Panc1 (cell line): ENCODE results near the gene DENND2D. TPM values are rescaled to one million over a fixed set of nuclear protein-coding genes. Genes with fewer than 3 reads are reported as not detected.

ENCODE experiments used
- ATAC-seq: fragments of 200-7000 bp; cut with Tn5 transposase; 2 replicates; pipeline ENCODE4 v1.9.1; 2020; ENCODE audit warnings: mild to moderate bottlenecking, moderate library complexity
- BruUV-seq: library from RNA; stranded (reverse); fragments of 400-500 nt; replicated peaks from 2 replicates; lab custom pipeline; 2021; lab: Mats Ljungman, UMichigan
- CTCF ChIA-PET: fragments of 300-600 bp; sonication (Branson Sonifier 250); formaldehyde crosslinking; loops from one replicate; lab custom pipeline; 2022; ENCODE audit warnings: antibody characterized with exemption; lab: Charles Lee
- POLR2A ChIA-PET: fragments of 300-600 bp; sonication (Branson Sonifier 250); formaldehyde crosslinking; loops from one replicate; lab custom pipeline; 2022; ENCODE audit warnings: antibody characterized with exemption; lab: Charles Lee
- DNase-seq: peaks from one replicate; pipeline ENCODE4 v3.0.0-alpha.2; 2010; ENCODE audit warnings: low read depth, low spot score
- H3K27ac ChIP-seq: 2 replicates; pipeline ENCODE4 v1.5.1; 2011; ENCODE audit warnings: mild to moderate bottlenecking, low read length, inconsistent platforms
- H3K27me3 ChIP-seq: fragments of 200-500 bp; sonication (Bioruptor generic); 2 replicates; pipeline ENCODE4 v1.6.0; 2014; ENCODE audit warnings: low read length, inconsistent platforms; ENCODE audit not compliant: control insufficient read depth, insufficient read depth
- H3K36me3 ChIP-seq: fragments of 200-500 bp; sonication (Bioruptor generic); 2 replicates; pipeline ENCODE4 v1.5.1; 2014; ENCODE audit warnings: inconsistent platforms, mild to moderate bottlenecking, low read length, moderate library complexity; ENCODE audit not compliant: control insufficient read depth, insufficient read depth
- H3K4me1 ChIP-seq: 2 replicates; pipeline ENCODE4 v1.5.1; 2011; ENCODE audit warnings: inconsistent platforms, mild to moderate bottlenecking, low read length, moderate library complexity; ENCODE audit not compliant: control insufficient read depth, insufficient read depth
- H3K4me3 ChIP-seq, 2 experiments: 2 replicates each; pipeline ENCODE4 v1.5.1; 2011 to 2012; ENCODE audit warnings: low read depth in 2 of 2, low read length in 2 of 2, mild to moderate bottlenecking in 2 of 2, inconsistent platforms in 1 of 2, moderate library complexity in 1 of 2
- H3K9me3 ChIP-seq: fragments of 200-500 bp; sonication (Bioruptor generic); 2 replicates; pipeline ENCODE4 v1.5.1; 2014; ENCODE audit warnings: low read depth, mild to moderate bottlenecking, inconsistent platforms, low read length, moderate library complexity; ENCODE audit not compliant: control insufficient read depth, insufficient read depth
- POLR2AphosphoS5 ChIP-seq: IDR thresholded peaks from 2 replicates; pipeline ENCODE4 v1.6.1; 2012; ENCODE audit warnings: mild to moderate bottlenecking, low read depth, low read length, moderate library complexity
- SIN3A ChIP-seq: IDR thresholded peaks from 2 replicates; pipeline ENCODE4 v1.6.1; 2012; ENCODE audit warnings: low read depth, mild to moderate bottlenecking, low read length, moderate library complexity, borderline replicate concordance; ENCODE audit not compliant: insufficient read depth
- TCF7L2 ChIP-seq: IDR thresholded peaks from 2 replicates; pipeline ENCODE4 v1.6.1; 2011; ENCODE audit warnings: mild to moderate bottlenecking, low read depth, low read length, inconsistent platforms
- in situ Hi-C: cut with HindIII; loops from 2 replicates; pipeline ENCODE4 v1.10.0; 2016; ENCODE audit warnings: low sequenced_read_pairs, low pct_unique_long_range_greater_than_20kb
- intact Hi-C: fragments of 100-400 bp; cut with micrococcal nuclease; formaldehyde crosslinking; loops from one replicate; pipeline ENCODE4 v1.10.0; 2022; ENCODE audit not compliant: unreplicated experiment
- total RNA-seq: library from RNA; stranded (reverse); gene quantifications from one replicate; pipeline ENCODE4 v1.2.1, GENCODE V29; 2021; ENCODE audit not compliant: unreplicated experiment
- TF ChIP-seq, protein P1 (sequence below): fragments of 450-650 bp; IDR thresholded peaks from 2 replicates; pipeline ENCODE4 v1.5.1; 2017; ENCODE audit warnings: mild to moderate bottlenecking
- TF ChIP-seq, protein P2 (sequence below), 2 experiments: IDR thresholded peaks; 2 replicates each; pipeline ENCODE4 v1.6.1; 2011 to 2012; ENCODE audit warnings: low read depth in 2 of 2, control low read depth in 1 of 2, low read length in 1 of 2, mild to moderate bottlenecking in 1 of 2, moderate library complexity in 1 of 2; ENCODE audit not compliant: insufficient read depth in 1 of 2

The DENND2D gene
- total RNA-seq, 1 experiment from 2014 or later = 10.4 TPM

DNA sequence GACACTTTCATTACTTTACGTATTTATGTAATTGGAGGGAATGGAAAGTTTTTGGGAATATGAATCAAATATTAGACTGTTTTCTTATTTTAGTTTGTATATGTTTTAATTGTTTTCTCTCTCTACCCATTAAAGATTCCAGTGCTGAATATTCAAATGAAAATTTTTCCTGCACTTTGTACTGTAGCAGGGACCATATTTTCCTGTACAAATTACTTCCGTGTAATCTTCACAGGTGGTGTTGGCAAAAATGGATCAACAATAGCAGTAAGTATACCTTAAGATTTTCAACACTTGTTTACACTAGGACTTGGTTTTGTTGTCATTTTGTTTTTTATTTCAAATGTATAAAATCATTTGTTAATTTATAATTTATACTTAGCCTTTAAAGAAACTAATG, 18.4 kb downstream of the DENND2D start:
- TF ChIP-seq SIN3A = no peak
- TF ChIP-seq, protein P1, sequence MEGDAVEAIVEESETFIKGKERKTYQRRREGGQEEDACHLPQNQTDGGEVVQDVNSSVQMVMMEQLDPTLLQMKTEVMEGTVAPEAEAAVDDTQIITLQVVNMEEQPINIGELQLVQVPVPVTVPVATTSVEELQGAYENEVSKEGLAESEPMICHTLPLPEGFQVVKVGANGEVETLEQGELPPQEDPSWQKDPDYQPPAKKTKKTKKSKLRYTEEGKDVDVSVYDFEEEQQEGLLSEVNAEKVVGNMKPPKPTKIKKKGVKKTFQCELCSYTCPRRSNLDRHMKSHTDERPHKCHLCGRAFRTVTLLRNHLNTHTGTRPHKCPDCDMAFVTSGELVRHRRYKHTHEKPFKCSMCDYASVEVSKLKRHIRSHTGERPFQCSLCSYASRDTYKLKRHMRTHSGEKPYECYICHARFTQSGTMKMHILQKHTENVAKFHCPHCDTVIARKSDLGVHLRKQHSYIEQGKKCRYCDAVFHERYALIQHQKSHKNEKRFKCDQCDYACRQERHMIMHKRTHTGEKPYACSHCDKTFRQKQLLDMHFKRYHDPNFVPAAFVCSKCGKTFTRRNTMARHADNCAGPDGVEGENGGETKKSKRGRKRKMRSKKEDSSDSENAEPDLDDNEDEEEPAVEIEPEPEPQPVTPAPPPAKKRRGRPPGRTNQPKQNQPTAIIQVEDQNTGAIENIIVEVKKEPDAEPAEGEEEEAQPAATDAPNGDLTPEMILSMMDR = no peak
- ATAC-seq = no peak
- Histone ChIP-seq H3K27ac (no peak overlapping the region), H3K4me3 (no peak overlapping the region), H3K36me3 (peaks cover 3% of the 10 kb centered on the region; the same call in 1 of the 2 replicates), H3K27me3 (no peaks in the 10 kb centered on the region), H3K4me1 (no peaks in the 10 kb centered on the region), H3K9me3 (no peaks in the 10 kb centered on the region)
- DNase-seq = no peak
- ChIA-PET CTCF (no interaction called here), POLR2A (no interaction called here)
- intact Hi-C loops = no loop called here
- in situ Hi-C loops = no loop called here
- no TSS peak for BruUV-seq

DNA sequence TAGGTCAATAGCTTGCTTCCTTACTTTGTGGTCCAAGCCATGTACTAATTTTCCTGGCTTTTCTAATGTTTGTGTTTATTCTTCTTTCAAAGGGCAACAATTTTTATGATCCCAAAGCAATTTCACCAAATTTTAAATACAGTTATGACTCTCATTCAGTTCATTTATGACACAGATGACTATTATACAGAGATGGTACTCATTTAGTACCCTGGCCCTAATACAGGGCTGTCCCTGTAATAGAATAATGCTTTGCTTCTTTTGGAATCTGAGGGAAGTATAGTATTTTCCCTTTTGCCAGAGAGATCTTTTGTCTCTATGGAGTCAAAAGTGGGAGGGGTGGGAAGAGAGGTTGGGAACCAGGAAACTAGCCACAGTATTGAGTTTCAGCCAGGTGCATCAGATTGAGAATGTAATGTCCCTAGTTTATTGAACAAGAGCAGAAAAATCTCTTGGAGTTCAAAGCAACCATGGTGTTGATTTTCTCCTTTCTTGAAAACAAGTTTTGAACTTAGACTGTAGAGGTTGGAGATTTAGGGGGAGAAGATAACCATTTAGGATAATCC, 20.4 kb downstream of the DENND2D start:
- Histone ChIP-seq H3K4me1 (no peaks in the 10 kb centered on the region), H3K4me3 (no peak overlapping the region), H3K36me3 (peaks cover 3% of the 10 kb centered on the region; the same call in 1 of the 2 replicates), H3K9me3 (no peaks in the 10 kb centered on the region), H3K27me3 (no peaks in the 10 kb centered on the region), H3K27ac (no peak overlapping the region)
- intact Hi-C loops (no loop called here), in situ Hi-C loops (no loop called here)
- CTCF ChIA-PET = no interaction called here
- ATAC-seq (no peak), DNase-seq (no peak)
- no peak for TF ChIP-seq POLR2AphosphoS5
- no peak for TF ChIP-seq TCF7L2
- no peak for TF ChIP-seq SIN3A
- TF ChIP-seq, protein P2, sequence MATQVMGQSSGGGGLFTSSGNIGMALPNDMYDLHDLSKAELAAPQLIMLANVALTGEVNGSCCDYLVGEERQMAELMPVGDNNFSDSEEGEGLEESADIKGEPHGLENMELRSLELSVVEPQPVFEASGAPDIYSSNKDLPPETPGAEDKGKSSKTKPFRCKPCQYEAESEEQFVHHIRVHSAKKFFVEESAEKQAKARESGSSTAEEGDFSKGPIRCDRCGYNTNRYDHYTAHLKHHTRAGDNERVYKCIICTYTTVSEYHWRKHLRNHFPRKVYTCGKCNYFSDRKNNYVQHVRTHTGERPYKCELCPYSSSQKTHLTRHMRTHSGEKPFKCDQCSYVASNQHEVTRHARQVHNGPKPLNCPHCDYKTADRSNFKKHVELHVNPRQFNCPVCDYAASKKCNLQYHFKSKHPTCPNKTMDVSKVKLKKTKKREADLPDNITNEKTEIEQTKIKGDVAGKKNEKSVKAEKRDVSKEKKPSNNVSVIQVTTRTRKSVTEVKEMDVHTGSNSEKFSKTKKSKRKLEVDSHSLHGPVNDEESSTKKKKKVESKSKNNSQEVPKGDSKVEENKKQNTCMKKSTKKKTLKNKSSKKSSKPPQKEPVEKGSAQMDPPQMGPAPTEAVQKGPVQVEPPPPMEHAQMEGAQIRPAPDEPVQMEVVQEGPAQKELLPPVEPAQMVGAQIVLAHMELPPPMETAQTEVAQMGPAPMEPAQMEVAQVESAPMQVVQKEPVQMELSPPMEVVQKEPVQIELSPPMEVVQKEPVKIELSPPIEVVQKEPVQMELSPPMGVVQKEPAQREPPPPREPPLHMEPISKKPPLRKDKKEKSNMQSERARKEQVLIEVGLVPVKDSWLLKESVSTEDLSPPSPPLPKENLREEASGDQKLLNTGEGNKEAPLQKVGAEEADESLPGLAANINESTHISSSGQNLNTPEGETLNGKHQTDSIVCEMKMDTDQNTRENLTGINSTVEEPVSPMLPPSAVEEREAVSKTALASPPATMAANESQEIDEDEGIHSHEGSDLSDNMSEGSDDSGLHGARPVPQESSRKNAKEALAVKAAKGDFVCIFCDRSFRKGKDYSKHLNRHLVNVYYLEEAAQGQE (IDR thresholded peaks at IDR 0.05; ENCODE audit: insufficient read depth in 1 of 2, low read depth in 2 of 2, low read length in 1 of 2) = no peak
- TF ChIP-seq, protein P1 = no peak
- POLR2A ChIA-PET = no interaction called here
- BruUV-seq = no TSS peak
